SU-DHL-6 (cell line): ENCODE results near the gene KCNJ16.

Experiments
- H2AFZ ChIP-seq: fragments of 200-600 bp; sonication (generic); 2 replicates; pipeline ENCODE4 v1.6.1; 2014; ENCODE audit warnings: low read depth, mild to moderate bottlenecking, moderate library complexity, mixed read lengths, antibody characterized with exemption, low read length; ENCODE audit not compliant: severe bottlenecking
- H3F3A ChIP-seq: fragments of 200-600 bp; shearing (Covaris generic); 2 replicates; pipeline ENCODE4 v1.6.0; 2016; ENCODE audit warnings: antibody characterized with exemption, mild to moderate bottlenecking; ENCODE audit not compliant: insufficient read depth
- H3K27ac ChIP-seq: fragments of 200-600 bp; sonication (generic); 2 replicates; pipeline ENCODE4 v1.5.1; 2016; ENCODE audit warnings: low read depth, mild to moderate bottlenecking, low read length, moderate library complexity, mixed read lengths
- H3K27me3 ChIP-seq: fragments of 200-600 bp; sonication (generic), shearing (Covaris generic); 2 replicates; pipeline ENCODE4 v1.6.0; 2014; ENCODE audit warnings: mild to moderate bottlenecking, low read length
- H3K36me3 ChIP-seq: fragments of 200-600 bp; sonication (generic); 2 replicates; pipeline ENCODE4 v1.6.1; 2014; ENCODE audit warnings: mild to moderate bottlenecking, low read length, mixed read lengths
- H3K4me2 ChIP-seq: fragments of 300-600, 200-600 bp; shearing (Covaris generic), sonication (generic); 2 replicates; pipeline ENCODE4 v1.6.0; 2014; ENCODE audit warnings: low read length, low read depth, mild to moderate bottlenecking; ENCODE audit not compliant: poor library complexity, severe bottlenecking
- H3K4me3 ChIP-seq: fragments of 200-600 bp; sonication (generic); 2 replicates; pipeline ENCODE4 v1.5.1; 2014; ENCODE audit warnings: antibody characterized with exemption, low read length, mild to moderate bottlenecking, mixed read lengths; ENCODE audit not compliant: insufficient read depth, poor library complexity, severe bottlenecking
- H3K79me2 ChIP-seq: fragments of 200-600 bp; sonication (generic); 2 replicates; pipeline ENCODE4 v1.6.1; 2014; ENCODE audit warnings: mild to moderate bottlenecking, low read length, moderate library complexity; ENCODE audit not compliant: insufficient read depth
- H3K9ac ChIP-seq: fragments of 200-600 bp; sonication (generic); 2 replicates; pipeline ENCODE4 v1.7.0; 2014; ENCODE audit warnings: mild to moderate bottlenecking, low read length
- H3K9me2 ChIP-seq: fragments of 200-600 bp; sonication (generic); replicated peaks from 2 replicates; pipeline ENCODE4 v1.6.1; 2014; ENCODE audit warnings: low read length; ENCODE audit not compliant: insufficient read depth
- H3K9me3 ChIP-seq: fragments of 200-600 bp; sonication (generic); 2 replicates; pipeline ENCODE4 v1.6.1; 2014; ENCODE audit warnings: low read length, mixed read lengths; ENCODE audit not compliant: insufficient read depth
- H4K20me1 ChIP-seq: fragments of 200-600 bp; sonication (generic); 2 replicates; pipeline ENCODE4 v1.6.1; 2014; ENCODE audit warnings: low read depth, mild to moderate bottlenecking, antibody characterized with exemption, low read length, moderate library complexity, mixed read lengths
- EZH2phosphoT487 ChIP-seq: fragments of 200-600 bp; sonication (generic), shearing (Covaris generic); conservative IDR thresholded peaks from 2 replicates; pipeline ENCODE4 v1.6.1; 2018; ENCODE audit warnings: mild to moderate bottlenecking, antibody characterized with exemption, low read length, moderate library complexity, mixed read lengths
- TF ChIP-seq, protein P1 (sequence below): fragments of 200-600 bp; sonication (generic); IDR thresholded peaks from one replicate; pipeline ENCODE4 v1.5.1; 2017; ENCODE audit warnings: antibody characterized with exemption, mild to moderate bottlenecking, low read length, moderate library complexity; ENCODE audit not compliant: insufficient read depth, poor library complexity, severe bottlenecking

KCNJ16 gene

GRCh38 chr17:70067134-70067533, 7.9 kb upstream of the KCNJ16 start:
- Histone ChIP-seq H3K9me2 (no peaks in the 10 kb centered on the region), H3K27me3 (no peaks in the 10 kb centered on the region), H3K9ac (no peak overlapping the region), H3K9me3 (no peaks in the 10 kb centered on the region), H4K20me1 (no peaks in the 10 kb centered on the region), H3K79me2 (no peaks in the 10 kb centered on the region), H3K36me3 (no peaks in the 10 kb centered on the region), H3K4me2 (no peak overlapping the region), H3F3A (no peaks in the 10 kb centered on the region), H2AFZ (no peak overlapping the region), H3K4me3 (no peak overlapping the region), H3K27ac (no peak overlapping the region)
- TF ChIP-seq, protein P1, sequence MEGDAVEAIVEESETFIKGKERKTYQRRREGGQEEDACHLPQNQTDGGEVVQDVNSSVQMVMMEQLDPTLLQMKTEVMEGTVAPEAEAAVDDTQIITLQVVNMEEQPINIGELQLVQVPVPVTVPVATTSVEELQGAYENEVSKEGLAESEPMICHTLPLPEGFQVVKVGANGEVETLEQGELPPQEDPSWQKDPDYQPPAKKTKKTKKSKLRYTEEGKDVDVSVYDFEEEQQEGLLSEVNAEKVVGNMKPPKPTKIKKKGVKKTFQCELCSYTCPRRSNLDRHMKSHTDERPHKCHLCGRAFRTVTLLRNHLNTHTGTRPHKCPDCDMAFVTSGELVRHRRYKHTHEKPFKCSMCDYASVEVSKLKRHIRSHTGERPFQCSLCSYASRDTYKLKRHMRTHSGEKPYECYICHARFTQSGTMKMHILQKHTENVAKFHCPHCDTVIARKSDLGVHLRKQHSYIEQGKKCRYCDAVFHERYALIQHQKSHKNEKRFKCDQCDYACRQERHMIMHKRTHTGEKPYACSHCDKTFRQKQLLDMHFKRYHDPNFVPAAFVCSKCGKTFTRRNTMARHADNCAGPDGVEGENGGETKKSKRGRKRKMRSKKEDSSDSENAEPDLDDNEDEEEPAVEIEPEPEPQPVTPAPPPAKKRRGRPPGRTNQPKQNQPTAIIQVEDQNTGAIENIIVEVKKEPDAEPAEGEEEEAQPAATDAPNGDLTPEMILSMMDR = no peak
- TF ChIP-seq EZH2phosphoT487 = no peak

DNA sequence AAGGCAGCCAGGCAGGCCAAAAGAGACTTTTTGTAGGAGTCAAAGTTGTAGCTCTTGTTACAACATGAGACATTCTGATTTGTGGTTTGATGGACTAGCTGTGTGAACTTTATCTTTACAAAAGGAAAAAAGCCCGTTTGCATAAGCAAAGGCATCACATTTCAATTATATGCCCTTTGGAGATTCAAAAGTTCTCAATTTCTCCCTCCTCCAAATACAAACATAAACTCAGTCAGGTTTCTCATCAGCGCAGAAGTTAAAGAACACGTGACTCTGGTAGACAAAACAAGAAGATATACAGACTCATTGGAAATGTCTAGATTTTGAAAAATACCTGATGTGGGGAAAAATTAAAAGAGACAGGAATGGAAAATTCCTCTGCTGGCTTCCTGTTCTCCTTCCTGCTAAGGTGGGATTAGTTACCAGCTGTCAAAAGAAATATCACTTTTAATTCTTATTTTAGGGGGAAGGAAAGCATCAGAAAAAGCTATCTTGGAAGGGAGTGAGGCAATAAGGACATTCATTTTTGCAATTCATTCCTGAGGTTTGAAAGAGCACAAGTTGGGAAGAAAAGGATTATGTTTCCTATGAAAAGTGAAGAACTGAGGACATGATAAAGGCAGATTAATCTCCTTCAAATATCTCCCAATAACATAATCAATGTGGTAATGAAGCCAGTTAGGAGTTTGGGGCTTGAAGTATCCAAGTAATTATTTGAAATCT, 4.6 kb upstream of the KCNJ16 start:
- no peak overlapping the region for H3K27ac ChIP-seq
- no peak overlapping the region for H2AFZ ChIP-seq
- H3K9me2 ChIP-seq = no peaks in the 10 kb centered on the region
- H4K20me1 ChIP-seq = no peaks in the 10 kb centered on the region
- H3K36me3 ChIP-seq = no peaks in the 10 kb centered on the region
- H3K27me3 ChIP-seq = no peaks in the 10 kb centered on the region
- no peak for TF ChIP-seq EZH2phosphoT487
- TF ChIP-seq, protein P1 = no peak
- no peak overlapping the region for H3K9ac ChIP-seq
- H3F3A ChIP-seq = no peaks in the 10 kb centered on the region
- no peaks in the 10 kb centered on the region for H3K79me2 ChIP-seq
- no peaks in the 10 kb centered on the region for H3K9me3 ChIP-seq
- no peak overlapping the region for H3K4me2 ChIP-seq
- no peak overlapping the region for H3K4me3 ChIP-seq

- H4K20me1 ChIP-seq = no peaks in the 10 kb centered on the region
- no peak overlapping the region for H3K4me2 ChIP-seq
- H3K79me2 ChIP-seq = no peaks in the 10 kb centered on the region
- no peaks in the 10 kb centered on the region for H3K27me3 ChIP-seq
- no peak overlapping the region for H3K9ac ChIP-seq
- no peaks in the 10 kb centered on the region for H3K9me3 ChIP-seq
- H3K36me3 ChIP-seq = no peaks in the 10 kb centered on the region
- TF ChIP-seq, protein P1 = no peak
- TF ChIP-seq EZH2phosphoT487 = no peak
- H3K9me2 ChIP-seq = no peaks in the 10 kb centered on the region
- no peak overlapping the region for H3K4me3 ChIP-seq
- H2AFZ ChIP-seq = no peak overlapping the region
- H3K27ac ChIP-seq = no peak overlapping the region
- H3F3A ChIP-seq = no peaks in the 10 kb centered on the region
Measured at GRCh38 chr17:70071127-70071526, 3.9 kb upstream of the KCNJ16 start.
